HG03060 (cell line): ENCODE results near the gene GABARAPL2.
"Not testable (repeated sequence)": the region's sequence is repeated elsewhere in the genome, so short reads cannot be mapped to it uniquely, and the experiment has no call there.

ENCODE experiments used
- ATAC-seq: cut with Tn5 transposase; IDR thresholded peaks from one replicate; pipeline ENCODE4 v1.9.1; 2021; ENCODE audit warnings: low read depth, moderate number of reproducible peaks; ENCODE audit not compliant: unreplicated experiment

The GABARAPL2 gene

DNA sequence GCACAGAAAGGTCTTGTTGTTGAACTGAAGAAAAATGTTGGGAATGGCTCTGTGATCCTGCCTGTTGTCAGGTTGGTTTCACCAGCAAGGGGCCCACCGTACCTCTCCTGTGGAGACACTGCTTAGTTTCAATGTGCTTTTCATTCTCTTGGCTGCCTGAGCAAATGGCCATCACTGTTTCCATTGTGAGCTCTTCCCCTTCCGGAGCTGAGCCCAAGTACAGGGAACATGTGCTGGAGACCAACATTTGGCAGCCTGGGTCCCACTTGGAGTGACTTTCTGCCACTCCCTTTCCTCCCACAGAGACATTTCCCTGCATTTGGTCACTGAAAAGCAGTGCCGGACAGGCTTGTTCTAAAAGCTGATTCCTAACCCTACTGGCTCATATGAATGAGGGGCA lies 23.1 kb downstream of the GABARAPL2 start:
- no peak for ATAC-seq

DNA sequence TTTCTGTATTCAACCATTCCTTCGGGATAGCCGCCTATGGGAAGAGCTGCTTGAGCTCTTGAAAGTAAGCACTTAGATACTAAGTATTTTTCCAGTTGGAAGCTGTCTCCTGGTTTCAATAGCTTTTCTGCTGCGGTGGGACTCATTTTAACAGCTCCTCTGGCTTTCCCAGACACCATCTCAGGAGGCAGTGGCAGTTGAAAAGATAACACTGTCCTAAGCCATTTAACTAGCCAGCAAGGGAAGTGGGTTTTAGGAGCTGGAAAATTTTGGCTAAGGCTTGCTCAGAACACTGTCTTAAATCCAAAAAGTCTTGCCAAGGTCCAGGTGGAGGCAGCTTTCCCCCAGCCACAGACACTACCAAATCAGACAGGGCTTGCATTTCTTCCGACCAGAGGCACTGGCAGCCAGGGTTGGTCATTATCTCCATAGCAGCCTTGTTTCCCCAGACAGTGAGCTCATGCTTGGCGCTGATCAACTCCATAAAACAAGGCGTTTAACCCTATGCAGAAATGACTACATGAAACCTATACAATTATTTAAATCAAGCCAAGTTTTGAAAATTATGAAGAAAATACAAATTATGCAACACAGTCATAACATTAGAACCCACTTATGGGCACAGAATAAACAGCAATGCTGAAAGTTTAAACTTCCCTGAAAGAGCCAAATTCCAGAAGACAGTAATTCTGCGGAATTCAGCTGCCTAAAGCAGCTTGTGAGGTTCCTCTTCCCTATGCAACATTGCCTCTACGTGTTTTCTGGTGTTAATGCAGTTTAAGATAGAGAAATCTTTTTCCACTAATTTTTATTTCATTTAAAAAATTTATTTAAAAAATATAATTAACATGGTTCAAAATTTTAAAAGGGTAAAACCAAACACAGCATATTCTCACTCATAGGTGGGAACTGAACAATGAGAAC lies 25.0 kb downstream of the GABARAPL2 start:
- no peak for ATAC-seq

DNA sequence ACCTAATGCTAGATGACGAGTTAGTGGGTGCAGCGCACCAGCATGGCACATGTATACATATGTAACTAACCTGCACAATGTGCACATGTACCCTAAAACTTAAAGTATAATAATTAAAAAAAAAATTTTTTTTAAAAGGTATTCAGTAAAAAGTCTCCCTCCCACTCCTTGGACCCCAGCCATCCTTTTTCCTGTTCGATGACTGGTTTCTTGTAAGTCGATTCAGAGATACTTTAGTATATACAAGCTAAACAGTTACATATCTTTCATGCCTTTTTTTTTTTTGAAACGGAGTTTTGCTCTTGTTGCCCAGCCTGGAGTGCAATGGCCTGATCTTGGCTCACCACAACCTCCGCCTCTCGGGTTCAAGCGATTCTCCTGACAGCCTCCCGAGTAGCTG lies 25.7 kb downstream of the GABARAPL2 start:
- ATAC-seq, result not testable (repeated sequence)

DNA sequence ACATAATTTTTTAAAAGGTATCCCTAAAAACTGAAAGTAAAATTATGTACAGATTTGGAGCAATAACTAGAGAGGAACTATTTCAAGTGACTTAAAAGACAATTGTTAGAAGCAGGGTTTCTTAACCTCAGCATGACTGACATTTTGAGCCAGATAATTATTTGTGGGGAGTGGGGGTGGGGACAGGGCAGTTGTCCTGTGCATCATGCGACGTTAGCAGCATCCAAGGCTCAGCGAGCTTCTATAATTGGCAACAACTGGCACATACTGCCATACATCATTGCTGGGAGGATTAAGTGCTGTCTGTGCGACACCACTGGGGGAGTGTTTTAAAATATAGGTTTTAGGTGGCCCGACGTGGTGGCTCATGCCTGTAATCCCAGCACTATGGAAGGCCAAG lies 27.1 kb downstream of the GABARAPL2 start:
- ATAC-seq, result no peak

DNA sequence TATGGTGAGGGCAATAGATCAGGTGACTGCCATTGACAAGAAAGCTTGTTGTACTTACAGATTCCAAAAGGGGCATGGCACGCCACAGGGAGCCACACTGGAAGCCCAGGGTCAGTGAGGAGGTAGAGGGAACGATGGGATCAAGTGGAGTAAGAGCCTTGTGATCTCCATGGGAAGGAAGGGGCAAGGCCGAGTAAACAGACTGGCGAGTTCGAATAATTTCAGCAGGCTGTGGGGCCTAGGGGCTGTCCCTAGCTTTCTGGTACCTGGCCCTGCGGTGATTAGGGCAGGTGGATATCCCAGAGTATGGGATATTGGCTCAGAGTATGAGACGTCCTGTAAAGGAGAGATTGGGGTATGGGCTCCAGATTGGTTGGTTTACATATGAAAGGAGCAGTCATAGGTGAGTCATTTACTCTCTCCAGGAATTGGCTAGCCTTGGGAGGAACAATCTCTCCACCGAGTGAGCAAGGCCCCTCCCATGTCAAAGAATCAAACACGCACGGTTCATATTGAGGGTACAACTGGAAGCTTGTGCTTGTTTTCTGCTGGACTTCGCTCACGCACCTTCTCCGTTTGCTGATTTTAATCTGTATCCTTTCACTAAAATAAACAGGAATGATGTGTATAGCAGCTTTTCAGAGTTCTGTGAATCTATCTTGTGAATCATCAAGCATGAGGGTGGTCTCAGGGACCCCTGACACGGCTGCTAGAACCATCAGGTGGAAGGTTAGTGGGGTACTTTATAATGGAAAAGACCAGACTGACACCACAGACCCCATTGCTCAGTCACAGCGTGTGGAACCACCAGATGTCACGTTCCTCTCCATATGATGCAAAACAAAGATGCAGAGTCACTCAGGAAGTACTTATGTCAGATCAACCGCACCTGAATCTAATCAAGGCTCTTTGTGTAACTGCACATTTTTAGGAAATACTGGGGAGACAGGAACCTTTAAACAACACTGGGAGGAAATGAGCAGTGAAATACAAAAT lies 27.9 kb downstream of the GABARAPL2 start:
- ATAC-seq, result no peak

DNA sequence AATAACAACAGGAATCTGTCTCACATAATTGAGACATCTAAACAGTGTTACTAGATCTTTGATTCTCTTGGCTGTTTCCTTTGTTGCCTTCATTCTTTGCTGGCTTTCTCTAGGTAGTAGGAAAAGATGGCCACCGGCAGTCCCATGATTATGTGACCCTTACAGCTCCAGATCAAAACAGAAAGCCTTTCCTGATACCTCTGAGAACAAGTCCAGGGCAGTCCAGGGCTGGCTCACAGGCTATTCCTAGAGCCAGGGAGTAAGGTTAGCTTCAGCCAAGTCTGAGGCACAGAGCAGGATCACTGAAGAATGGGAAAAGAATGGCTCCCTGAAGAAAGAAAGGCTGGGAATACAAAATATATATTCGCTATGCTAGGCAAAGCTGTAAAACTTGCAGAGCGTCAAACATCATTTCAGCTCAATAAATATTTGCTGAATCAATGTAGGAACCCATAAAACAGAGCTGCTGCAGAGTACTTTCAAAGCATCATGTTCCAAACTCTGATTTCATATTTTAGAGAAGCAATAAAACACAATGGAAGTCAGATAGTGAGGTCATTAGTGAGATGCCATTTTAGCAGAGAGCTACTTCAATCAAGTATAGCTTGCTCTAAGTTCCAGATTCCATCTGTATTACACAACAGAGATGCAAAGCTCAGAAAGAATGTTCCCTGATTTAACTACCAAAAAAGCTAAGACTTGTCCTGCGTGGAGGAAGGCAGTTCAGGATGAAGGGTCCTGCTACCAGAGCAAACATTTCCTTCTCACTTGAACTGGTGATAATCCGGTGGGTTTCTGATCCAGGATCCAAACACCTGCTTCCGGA lies 33.5 kb downstream of the GABARAPL2 start:
- ATAC-seq, result no peak

DNA sequence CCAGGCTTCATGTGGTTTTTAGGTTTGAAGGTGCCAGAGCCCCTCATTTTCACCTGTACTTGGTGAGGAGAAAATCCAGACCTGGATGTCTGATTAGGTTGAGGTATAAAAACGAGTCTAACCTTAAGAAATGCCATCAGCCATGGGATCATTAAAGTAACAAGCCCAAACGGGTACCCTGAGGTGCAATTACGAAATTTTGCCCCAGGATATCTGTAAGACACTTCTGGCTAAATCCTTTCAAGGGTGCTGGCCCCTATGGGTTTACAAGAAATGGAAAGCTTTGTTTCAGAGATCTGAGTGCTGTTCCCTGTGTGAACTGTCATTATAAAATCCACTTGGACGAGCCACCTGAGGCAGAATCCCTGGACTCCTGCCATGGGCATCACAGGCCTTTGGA lies 37.1 kb downstream of the GABARAPL2 start:
- no peak for ATAC-seq

DNA sequence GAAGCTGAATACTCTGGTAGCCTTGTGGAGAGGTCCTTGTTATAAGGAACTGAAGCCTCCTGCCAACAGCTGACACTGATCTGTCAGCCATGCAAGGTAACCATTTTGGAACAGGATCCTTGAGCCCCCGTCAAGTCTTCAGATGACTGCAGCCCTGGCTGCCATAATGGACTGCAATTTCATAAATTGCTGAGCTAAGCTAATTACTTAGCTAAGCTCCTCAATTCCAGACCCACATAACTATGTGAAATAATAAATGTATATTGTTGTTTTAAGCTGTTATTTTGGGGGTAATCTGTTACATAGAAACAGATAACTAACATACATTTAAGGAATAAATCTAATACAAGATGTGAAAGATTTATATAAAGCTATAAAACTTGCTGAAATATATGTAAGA lies 40.3 kb downstream of the GABARAPL2 start:
- ATAC-seq, result no peak

DNA sequence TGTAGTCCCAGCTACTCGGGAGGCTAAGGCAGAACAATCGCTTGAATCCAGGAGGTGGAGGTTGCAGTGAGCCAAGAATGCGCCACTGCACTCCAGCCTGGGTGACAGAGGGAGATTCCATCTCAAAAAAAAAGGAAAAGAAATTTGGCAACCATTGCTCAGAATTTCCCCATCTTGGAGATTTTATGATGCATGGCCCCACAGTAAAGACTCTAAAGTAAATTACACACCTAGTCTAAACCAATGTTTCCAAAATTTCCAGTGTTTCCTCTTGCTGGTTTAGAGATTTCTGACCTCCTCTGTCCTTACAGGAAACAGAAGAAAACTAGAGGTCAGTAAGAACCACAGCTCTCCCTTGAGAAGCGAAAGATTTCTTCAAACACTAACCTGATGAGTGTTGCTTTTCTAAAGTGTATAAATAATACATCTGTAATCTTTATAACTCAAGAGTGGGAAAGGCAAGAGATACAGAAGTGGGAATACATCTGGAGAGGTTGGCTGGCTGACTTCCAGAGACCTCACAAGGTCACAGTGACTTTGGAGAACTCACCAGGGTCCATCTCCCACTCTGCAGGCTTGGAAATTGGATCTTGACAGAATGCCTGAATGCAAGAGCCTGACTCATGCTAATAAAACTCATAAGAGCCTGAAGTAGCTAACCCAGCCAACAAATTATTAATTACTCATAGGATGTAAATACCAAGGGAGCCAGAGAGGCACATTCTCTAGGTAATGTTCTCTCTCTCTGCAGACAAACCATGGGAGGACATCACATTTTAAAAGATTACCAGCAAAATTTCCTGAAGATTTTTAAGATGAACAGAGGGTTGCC lies 48.1 kb downstream of the GABARAPL2 start:
- no peak for ATAC-seq

DNA sequence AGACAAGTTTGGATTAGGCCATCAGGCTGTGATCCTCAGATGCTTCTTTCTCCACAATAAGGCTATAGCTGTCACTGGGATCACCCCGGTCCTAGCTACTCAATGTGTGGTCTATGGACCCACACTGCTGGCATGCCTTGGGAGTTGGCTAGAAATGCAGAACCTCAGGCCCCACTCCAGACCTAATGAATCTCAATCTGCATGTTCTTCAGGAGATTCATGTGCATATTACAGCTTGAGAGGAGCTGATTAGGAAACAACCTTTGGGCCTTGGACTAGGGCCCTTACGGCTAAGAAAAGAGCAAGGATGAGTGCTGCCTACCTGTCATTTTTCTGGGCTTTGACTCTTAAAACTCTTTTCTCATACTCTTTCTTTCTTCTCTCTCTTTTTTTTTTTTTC lies 49.4 kb downstream of the GABARAPL2 start:
- no peak for ATAC-seq

DNA sequence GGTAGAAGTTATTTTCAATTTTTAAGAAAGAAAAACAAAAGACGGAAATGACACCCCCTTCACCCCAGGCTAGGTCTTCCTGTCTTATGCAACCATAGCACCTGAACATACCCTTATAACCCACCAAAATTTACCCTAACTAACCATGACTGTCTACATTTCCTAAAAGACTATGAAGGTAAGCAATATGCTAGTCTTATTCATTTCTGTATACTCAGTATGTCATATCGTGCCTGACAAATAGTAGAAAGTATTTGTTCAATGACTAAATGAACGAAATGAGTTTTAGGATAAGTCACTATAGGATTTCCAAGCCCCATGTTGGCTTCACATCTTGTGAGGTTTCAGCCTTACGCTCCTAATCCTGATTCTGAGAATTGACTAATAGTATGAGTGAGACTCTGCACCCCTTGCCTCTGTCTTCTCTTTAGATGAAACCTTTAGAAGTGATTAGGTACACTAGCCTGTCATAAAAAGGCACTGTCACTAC lies 50.4 kb downstream of the GABARAPL2 start:
- no peak for ATAC-seq

DNA sequence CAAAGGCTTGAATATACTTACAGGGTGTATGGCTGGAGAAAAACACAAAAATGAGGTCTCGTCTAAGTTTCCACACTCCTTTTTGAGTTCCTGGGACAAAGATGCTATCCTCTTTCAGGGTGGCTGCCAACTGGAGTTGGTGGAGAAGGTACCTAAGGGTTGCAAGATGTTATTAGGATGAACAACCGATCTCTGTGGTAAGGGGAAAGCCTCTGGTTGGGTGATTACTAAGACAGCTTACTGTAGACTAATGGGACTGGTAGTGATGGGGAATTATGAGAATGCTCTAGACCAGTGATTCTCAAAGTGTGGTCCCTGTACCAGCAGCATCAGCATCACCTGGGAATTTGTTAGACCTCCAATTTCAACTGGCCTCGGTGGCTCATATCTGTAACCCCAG lies 50.9 kb downstream of the GABARAPL2 start:
- no peak for ATAC-seq

DNA sequence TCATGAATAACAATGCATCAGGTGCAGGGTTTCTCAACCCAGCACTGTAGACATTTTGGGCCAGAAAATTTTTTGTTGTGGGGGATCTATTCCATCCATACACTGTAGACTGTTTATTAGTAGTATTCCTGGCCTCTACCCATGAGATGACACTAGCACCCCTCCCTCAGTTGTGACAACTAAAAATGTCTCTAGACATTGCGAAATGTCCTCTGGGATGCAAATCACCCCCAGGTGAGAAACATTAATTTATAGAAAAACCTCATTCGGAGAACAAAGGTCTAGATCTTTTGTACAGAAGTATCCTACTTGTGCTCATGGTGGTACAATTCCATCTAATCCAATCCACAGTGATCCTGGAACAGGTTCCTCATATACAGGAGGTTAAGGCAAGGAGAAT lies 52.6 kb downstream of the GABARAPL2 start:
- no peak for ATAC-seq

DNA sequence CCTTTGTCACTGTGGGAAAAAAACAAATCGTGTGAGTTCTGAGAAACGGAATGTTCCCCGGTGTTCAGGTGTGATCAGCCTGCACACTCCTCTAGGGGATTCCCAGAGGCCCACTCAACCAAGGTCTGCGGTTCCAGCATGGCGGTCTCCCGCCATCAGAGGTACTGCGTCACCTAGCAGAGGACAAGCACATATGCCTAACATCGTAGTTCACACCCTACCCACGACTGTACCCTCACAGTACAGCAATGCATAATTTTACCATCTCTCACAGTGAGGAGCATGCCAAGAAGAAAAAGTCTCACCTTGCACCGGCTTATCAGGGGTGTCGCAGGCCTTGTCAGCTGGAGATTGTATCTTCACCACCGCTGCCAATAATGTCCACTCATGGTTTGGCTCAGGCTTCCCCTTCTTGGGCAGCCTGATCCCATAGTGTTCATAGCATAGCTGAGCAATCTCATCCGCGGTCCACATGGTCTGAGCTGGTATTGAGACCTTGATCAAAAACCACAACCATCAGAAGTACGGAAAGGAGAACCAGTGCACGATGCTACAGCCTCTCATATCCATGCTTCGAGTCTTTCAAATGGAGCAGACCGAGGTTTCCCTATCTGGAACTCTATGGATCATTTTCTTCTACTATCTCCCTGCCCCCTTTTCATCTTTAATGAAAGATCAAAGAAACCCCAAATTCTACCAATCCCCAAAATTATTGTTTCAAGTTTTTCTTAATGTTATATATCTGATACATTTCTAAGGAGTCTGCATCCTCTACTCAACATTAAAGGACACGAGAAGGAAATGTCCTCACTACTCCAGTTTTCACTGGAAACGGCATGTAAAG lies 54.4 kb downstream of the GABARAPL2 start:
- no peak for ATAC-seq

DNA sequence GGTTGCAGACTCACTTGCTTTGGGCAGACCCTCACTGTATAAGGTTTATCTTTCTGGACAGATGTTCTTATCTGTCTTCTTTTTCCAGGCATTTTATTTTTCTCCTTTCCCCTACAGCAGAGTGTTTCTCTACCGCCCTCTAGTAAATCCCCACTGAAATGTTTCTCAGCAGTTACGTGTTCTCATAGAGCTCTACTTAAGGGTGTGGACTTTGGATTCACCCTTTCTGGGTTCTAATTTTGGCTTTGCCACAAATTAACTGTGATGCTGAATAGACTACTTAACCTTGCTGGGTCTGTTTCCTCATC lies 54.9 kb downstream of the GABARAPL2 start:
- no peak for ATAC-seq

DNA sequence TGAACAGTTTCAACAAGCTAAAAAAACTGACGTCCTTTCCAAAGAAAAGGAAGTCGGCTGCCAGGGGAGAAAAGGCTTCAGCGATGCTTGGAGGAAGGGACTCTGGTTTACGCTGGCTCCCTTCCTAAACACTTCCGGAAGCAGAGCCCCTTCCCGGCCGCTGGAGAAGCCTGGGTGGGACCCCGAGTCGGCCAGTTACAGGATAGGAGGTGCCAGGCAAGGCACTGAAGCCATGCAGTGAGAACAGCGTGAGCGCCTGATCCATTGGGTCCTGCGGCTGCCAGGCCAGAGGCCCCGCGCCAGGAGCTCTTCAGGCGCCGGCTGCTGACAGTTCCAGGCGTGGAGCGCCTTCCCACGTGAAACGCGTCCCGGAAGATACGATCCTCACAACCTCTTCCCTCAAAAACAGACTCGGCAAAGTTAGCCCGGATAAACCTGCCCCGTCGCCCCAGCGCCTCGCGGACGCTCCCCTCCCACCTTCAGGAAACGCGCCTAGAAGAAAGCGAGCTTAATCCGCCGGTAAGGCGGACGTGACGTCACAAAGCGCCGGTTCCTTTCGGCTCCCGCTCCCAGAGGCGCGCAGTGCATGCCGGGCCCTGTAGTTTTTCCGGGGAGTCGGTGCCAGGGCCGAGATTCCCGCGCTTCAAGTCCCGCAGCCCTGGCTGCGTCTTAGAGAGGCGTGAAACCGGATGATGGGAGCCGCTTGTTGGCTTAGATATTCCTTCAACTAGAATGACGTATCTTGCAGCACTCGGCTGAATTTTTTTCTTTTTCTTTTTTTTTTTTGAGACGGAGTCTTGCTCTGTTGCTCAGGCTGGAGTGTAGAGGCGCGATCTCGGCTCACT lies 56.8 kb downstream of the GABARAPL2 start, which contains the start of gene ADAT1:
Gene ADAT1 (minus strand): TSS at position 521 of the 845 bp plus-strand sequence. CDS start 2,482 bp downstream, outside the sequence.
- peak; percentile 84 for ATAC-seq

DNA sequence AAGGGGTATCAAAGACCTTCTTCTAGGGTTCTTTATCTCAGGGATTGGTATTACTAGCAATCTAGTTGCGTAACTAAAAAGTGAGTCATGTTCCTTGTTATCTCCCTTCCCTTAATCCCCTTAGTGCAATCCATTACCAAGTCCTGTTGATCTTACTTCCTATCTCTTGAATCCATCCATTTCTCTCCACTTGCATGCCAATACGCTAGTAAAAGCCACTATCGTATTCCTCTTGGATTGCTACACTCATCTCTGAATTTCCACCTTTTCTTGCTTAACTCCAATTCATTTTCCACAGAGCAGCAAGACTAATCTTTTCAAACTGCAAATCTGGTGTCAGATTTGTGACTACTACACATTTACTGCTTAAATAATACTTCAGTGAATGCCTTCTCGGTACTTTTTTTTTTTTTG lies 58.7 kb downstream of the GABARAPL2 start:
- no peak for ATAC-seq

DNA sequence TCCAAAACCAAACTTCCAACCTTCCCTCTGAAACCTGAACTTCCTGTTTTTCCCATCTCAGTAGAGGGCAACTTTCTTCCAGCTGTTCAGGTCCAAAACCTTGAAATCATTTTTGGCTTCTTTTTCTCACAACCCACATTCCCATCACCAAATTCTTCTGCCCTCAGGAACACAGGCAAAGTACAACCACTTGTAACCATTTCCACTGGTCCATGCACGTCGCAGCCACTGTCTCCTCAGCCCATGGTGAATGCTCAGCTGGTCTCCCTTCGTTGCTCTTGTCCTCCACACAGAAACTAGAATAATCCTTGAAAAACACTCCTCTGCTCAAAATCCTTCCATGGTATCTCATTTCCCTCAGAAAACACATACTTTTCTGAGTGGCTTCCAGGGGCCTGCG lies 60.6 kb downstream of the GABARAPL2 start:
- no peak for ATAC-seq
